Transverse colon (tissue), 4 donors: ENCODE measurements around the gene SHROOM1.

Experiments used
- CTCF ChIP-seq, 5 experiments: fragments of 200-600 bp in 3 of 5; fragments of 450-650 bp in 2 of 5; sonication (generic) in 3 of 5; IDR thresholded peaks; 1 replicate in 2 of 5; 2 replicates in 3 of 5; pipeline ENCODE4 v1.5.1; 2016 to 2017; ENCODE audit warnings: antibody characterized with exemption in 5 of 5, inconsistent platforms in 3 of 5, mild to moderate bottlenecking in 2 of 5, moderate library complexity in 1 of 5
- POLR2A ChIP-seq: fragments of 450-650 bp; IDR thresholded peaks from one replicate; pipeline ENCODE4 v1.6.1; 2016; ENCODE audit warnings: antibody characterized with exemption, mild to moderate bottlenecking, moderate library complexity
- POLR2AphosphoS5 ChIP-seq, 3 donors: sonication (generic); formaldehyde crosslinking; IDR thresholded peaks; one replicate each; pipeline ENCODE4 v1.6.1; 2016; ENCODE audit warnings: antibody characterized with exemption in 3 of 3

GRCh38 chr5:132867046-132867451, 36.6 kb upstream of the SHROOM1 start:
- TF ChIP-seq POLR2A (no peak), POLR2AphosphoS5 (IDR thresholded peaks at IDR 0.05) (no peak), CTCF (IDR thresholded peaks at IDR 0.05) (no peak)
